Activated T-cell treated with anti-CD3 and anti-CD28 coated beads, Interleukin-2, amount 50 U/mL, for 72 hours (primary cell): ENCODE measurements around the gene FFAR4. TPM values are rescaled to one million over a fixed set of nuclear protein-coding genes. Genes with fewer than 3 reads are reported as not detected.
"Not testable (repeated sequence)": the region's sequence is repeated elsewhere in the genome, so short reads cannot be mapped to it uniquely, and the experiment has no call there.

ENCODE experiments used
- ATAC-seq, 2 donors: fragments of 150-1000 bp; cut with Tn5 transposase; replicated peaks in 1 of 2; 2 replicates each; pipeline ENCODE4 v1.10.0; 2021; ENCODE audit warnings: moderate library complexity in 2 of 2, mild to moderate bottlenecking in 1 of 2
- DNase-seq, 2 donors: peaks; one replicate each; pipeline ENCODE4 v3.0.0; 2021 to 2022; ENCODE audit warnings: mixed read lengths in 1 of 2
- H3K27ac Mint-ChIP-seq: one replicate; pipeline ENCODE4 v1.8.0; 2022; ENCODE audit warnings: mild to moderate bottlenecking, moderate library complexity, mixed read lengths
- H3K27me3 Mint-ChIP-seq: one replicate; pipeline ENCODE4 v1.8.0; 2022; ENCODE audit warnings: low read depth, mixed read lengths
- H3K36me3 Mint-ChIP-seq, 2 donors: one replicate each; pipeline ENCODE4 v1.8.0; 2022; ENCODE audit warnings: mixed read lengths in 2 of 2, mild to moderate bottlenecking in 1 of 2; ENCODE audit not compliant: insufficient read depth in 2 of 2
- H3K4me1 Mint-ChIP-seq: one replicate; pipeline ENCODE4 v1.8.0; 2022; ENCODE audit warnings: low read depth, mixed read lengths
- H3K4me3 Mint-ChIP-seq, 2 donors: one replicate each; pipeline ENCODE4 v1.8.0; 2022; ENCODE audit warnings: mild to moderate bottlenecking in 2 of 2, mixed read lengths in 2 of 2, moderate library complexity in 2 of 2
- H3K9me3 Mint-ChIP-seq, 2 donors: one replicate each; pipeline ENCODE4 v1.8.0; 2022; ENCODE audit warnings: mixed read lengths in 2 of 2
- total RNA-seq, 2 donors: library from RNA; stranded (reverse); gene quantifications; one replicate each; pipeline ENCODE4 v1.2.3, GENCODE V29; 2022

The FFAR4 gene
- not detected for total RNA-seq

DNA sequence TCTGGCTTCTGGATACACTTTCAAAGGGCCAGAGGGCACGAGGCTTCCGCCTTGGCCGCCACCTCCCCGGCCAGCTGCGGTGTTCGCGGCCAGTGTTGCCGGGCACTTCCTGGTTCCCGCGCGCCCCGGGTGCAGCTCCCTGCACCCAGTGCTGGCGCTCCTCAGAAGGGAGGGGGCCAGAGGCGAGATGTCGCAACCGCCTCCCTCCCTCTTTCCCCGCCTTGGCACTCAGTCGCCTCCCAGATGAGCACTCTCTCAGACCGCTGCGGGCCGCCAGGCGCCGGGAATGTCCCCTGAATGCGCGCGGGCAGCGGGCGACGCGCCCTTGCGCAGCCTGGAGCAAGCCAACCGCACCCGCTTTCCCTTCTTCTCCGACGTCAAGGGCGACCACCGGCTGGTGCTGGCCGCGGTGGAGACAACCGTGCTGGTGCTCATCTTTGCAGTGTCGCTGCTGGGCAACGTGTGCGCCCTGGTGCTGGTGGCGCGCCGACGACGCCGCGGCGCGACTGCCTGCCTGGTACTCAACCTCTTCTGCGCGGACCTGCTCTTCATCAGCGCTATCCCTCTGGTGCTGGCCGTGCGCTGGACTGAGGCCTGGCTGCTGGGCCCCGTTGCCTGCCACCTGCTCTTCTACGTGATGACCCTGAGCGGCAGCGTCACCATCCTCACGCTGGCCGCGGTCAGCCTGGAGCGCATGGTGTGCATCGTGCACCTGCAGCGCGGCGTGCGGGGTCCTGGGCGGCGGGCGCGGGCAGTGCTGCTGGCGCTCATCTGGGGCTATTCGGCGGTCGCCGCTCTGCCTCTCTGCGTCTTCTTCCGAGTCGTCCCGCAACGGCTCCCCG lies at the start of gene FFAR4:
Gene FFAR4, plus strand, starts transcription at position 231 of the 842 bp plus-strand sequence. Its CDS starts 56 bp downstream, at position 287.
- Mint-ChIP-seq H3K36me3 (no peaks in the 10 kb centered on the region), H3K27me3 (peaks cover 65% of the 10 kb centered on the region), H3K27ac (no peak within 1 kb of the TSS), H3K4me3 (no peak within 1 kb of the TSS), H3K9me3 (no peaks in the 10 kb centered on the region), H3K4me1 (no peaks in the 10 kb centered on the region)
- no peak for ATAC-seq
- no peak for DNase-seq

DNA sequence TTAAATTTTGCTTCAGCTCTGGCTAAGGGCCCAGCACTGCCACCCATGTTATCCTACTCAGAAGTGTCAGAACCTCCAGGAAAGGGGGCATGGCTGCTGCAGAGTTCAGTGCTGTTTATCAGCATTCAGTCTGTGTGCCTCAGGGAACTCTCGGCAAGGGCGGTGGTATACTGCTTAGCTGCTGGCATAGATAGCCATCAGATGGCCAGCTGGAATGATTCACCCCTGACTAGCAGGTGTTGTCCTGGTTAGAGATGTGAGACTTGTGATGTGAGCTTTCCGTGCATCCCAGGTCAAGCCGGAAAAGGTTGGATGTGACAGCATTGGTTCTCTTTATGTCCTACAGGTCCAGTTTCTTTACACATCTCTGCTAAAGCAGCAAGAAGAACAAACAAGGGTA lies 47.9 kb upstream of the FFAR4 start:
- H3K4me1 Mint-ChIP-seq: no peaks in the 10 kb centered on the region
- no peak for ATAC-seq
- no peaks in the 10 kb centered on the region for H3K27me3 Mint-ChIP-seq
- no peak for DNase-seq
- H3K9me3 Mint-ChIP-seq: peaks cover 0 to 4% of the 10 kb centered on the region in 2 donors
- H3K36me3 Mint-ChIP-seq: peaks cover 21 to 52% of the 10 kb centered on the region in 2 donors
- H3K4me3 Mint-ChIP-seq: no peak overlapping the region
- no peak overlapping the region for H3K27ac Mint-ChIP-seq

DNA sequence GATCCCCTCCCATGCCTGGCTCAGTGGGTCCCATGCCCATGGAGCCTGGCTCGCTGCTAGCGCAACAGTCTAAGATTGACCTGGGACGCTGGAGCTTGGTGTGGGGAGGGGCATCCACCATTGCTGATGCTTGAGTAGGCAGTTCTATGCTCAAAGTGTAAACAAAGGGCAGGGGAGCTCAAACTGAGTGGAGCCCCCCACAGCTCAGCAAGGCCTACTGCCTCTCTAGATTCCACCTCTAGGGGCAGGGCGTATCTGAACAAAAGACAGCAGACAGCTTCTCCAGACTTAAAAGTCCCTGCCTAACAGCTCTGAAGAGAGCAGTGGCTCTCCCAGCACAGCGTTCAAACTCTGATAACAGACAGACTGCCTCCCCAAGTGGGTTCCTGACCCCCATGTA lies 31.2 kb upstream of the FFAR4 start:
- Mint-ChIP-seq H3K27me3 (peaks cover 24% of the 10 kb centered on the region), H3K36me3 (no peaks in the 10 kb centered on the region), H3K4me1 (no peaks in the 10 kb centered on the region), H3K9me3 (no peaks in the 10 kb centered on the region), H3K4me3 (no peak overlapping the region), H3K27ac (no peak overlapping the region)
- ATAC-seq (no peak), DNase-seq (no peak)

DNA sequence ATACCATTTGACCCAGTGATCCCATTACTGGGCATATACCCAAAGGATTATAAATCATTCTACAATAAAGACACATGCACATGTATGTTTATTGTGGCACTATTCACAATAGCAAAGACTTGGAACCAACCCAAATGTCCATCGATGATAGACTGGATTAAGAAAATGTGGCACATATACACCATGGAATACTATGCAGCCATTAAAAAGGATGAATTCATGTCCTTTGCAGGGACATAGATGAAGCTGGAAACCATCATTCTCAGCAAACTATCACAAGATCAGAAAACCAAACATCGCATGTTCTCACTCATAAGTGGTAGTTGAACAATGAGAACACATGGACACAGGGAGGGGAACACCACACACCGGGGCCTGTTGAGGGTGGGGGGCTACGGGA lies 25.6 kb upstream of the FFAR4 start:
- not testable (repeated sequence) for H3K4me1 Mint-ChIP-seq, H3K36me3 Mint-ChIP-seq, H3K27ac Mint-ChIP-seq, H3K9me3 Mint-ChIP-seq, H3K4me3 Mint-ChIP-seq, ATAC-seq, DNase-seq
- H3K27me3 Mint-ChIP-seq: peaks cover 20% of the 10 kb centered on the region

DNA sequence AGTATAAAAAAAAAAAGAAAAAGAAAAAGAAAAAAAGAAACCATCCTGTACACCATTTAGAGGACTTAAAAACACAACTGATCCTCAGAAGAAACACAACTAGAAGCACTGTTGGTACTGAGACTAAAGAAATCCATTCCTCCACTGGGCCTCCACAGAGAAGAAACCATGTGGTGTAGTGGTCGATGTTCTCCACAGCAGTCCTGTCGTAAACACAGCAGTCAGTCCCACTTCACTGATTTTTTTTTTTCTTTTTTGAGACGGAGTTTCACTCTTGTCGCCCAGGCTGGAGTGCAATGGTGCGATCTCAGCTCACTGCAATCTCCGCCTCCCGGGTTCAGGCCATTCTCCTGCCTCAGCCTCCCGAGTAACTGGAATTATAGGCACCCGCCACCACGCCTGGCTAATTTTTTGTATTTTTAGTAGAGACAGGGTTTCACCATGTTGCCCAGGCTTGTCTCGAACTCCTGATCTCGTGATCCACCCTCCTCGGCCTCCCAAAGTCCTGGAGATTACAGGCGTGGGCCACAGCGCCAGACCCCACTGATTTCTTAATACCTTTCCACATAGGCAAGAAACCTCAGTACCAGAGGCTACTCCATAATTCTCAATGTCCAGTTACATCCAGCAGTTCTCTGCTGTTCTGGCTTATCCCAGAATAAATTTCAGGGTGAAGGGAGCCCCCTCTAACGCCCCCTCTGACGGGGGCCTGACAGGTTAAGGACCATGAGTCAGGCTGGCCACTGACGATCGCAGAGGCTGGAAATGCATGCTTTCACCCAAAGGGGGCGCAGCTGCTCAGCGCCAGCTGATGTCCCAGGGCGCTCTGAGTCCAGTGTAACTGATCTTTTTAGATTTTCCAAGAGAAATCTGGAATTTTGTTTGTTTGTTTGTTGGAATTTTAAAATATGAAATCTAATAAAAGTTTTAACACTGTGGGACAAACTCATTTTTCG lies 24.8 kb upstream of the FFAR4 start:
- Mint-ChIP-seq H3K27ac (no peak overlapping the region), H3K36me3 (no peaks in the 10 kb centered on the region), H3K9me3 (no peaks in the 10 kb centered on the region), H3K27me3 (peaks cover 14% of the 10 kb centered on the region), H3K4me3 (no peak overlapping the region), H3K4me1 (no peaks in the 10 kb centered on the region)
- ATAC-seq (peak; percentile 42 to 60), DNase-seq (peak; percentile 33 to 35)

DNA sequence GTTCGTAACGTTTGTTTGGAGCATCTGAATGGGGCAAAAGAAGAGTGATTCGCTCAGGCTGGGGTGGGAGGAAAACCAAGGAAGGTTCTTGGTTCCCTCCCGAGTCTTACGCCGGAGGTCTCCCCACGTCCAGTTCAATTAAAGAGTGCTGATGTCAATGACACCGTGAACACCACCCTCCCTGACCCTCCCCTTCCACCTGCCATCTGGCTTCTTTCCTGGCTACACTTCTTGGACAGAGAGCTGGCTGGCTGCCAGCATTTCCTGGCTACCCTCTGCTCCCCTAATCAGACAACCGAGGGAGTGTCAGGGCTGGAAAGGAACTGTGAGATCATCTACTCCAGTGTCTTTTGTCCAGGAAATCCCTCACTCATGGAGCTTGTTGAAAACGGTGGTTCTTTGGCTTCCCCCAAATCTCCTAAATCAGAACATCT lies 24.1 kb upstream of the FFAR4 start:
- ATAC-seq (no peak), DNase-seq (no peak)
- Mint-ChIP-seq H3K9me3 (no peaks in the 10 kb centered on the region), H3K36me3 (no peaks in the 10 kb centered on the region), H3K4me1 (no peaks in the 10 kb centered on the region), H3K27me3 (peaks cover 11% of the 10 kb centered on the region), H3K27ac (no peak overlapping the region), H3K4me3 (no peak overlapping the region)

DNA sequence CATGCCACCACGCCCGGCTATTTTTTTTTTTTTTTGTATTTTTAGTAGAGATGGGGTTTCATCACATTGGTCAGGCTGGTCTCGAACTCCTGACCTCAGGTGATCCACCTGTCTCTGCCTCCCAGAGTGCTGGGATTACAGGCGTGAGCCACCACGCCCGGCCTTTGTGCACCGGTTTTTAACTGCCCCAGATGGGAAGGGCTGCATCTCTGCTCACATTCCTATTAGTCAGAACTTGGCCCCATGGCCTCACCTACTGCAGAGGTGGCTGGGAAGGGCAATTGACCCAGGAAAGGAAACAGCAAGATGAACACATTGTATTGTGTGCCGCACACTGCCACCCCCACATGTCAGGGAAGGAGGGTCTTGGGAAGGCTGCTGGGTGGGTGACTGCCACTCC lies 19.5 kb upstream of the FFAR4 start:
- DNase-seq: not testable (repeated sequence)

DNA sequence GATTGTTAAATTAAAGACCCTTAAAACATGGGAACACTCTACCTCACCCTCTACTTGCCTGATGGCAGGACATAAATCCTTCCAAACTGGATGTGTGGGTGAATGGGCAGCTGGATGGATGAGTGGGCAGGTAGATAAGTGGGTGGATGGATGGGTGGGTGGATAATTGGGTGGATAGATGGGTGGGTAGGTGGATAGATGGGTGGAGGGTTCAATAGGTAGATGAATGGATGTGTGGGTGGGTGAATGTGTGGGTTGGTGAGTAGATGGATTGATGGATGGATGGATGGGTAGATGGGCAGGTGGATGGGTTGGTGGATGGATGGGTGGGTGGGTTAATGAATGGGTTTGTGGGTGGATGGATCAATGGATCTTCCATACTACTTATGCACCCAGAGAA lies 18.9 kb upstream of the FFAR4 start:
- Mint-ChIP-seq H3K27ac (no peak overlapping the region), H3K4me1 (no peaks in the 10 kb centered on the region), H3K9me3 (no peaks in the 10 kb centered on the region), H3K4me3 (no peak overlapping the region), H3K27me3 (peaks cover under 1% of the 10 kb centered on the region), H3K36me3 (no peaks in the 10 kb centered on the region)
- DNase-seq: no peak
- no peak for ATAC-seq

More for the DNA sequence above, 19.5 kb upstream of the FFAR4 start:
- H3K9me3 Mint-ChIP-seq, H3K27me3 Mint-ChIP-seq, H3K4me3 Mint-ChIP-seq, H3K36me3 Mint-ChIP-seq, H3K27ac Mint-ChIP-seq, ATAC-seq, H3K4me1 Mint-ChIP-seq: not testable (repeated sequence)

DNA sequence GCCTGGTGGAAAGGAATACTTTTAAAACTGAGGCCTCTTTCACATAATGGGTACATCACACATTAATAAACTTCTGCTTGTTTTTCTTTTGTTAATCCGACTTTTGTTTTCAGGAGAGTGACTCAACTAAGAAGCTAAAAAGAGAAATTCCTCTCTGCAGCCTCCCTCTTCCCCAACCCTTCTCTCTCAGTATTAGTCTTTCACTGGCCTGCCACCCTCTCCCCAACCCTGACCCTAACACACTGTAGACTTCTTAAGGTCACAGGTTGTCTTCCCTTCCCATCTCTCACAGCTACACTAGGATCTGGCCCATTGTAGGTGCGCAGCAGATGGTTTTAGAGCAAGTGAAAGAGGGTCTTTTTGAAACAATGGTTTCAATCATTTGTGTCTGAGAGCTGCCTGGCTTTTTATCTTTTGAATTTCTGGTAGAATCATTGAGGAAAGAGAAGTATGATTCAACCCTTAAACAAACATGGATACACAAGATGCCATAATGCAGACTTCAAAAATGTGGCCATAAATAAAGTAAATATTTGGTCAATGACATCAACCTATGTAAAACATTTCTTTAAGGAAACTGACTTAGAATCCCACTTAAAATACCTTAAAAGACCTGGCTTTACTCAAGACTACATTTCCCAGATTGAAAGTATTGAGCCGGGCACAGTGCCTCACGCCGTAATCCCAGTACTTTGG lies 17.9 kb upstream of the FFAR4 start:
- Mint-ChIP-seq H3K4me1 (no peaks in the 10 kb centered on the region), H3K27me3 (peaks cover 6% of the 10 kb centered on the region), H3K27ac (no peak overlapping the region), H3K4me3 (no peak overlapping the region), H3K36me3 (no peaks in the 10 kb centered on the region), H3K9me3 (no peaks in the 10 kb centered on the region)
- DNase-seq: no peak
- ATAC-seq: no peak

DNA sequence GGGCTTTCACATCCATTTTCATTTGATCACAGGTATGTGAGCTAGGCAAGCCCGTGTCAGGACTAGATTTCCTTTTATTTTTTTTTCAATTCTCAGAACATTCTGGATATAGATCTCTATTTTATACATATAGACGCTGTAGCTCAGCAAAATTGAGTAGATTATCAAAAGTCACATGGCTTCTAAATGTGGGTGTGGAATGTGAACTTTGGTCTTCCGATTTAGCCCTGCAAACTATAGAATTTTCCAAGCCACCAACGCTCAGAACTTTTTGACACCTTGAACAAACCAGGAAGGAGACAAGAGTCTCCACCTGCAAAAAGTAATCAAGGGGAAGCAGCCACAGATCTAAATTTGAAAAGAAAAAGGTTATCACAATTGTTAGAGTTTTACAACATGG lies 15.9 kb upstream of the FFAR4 start:
- Mint-ChIP-seq H3K36me3 (no peaks in the 10 kb centered on the region), H3K27me3 (peaks cover 12% of the 10 kb centered on the region), H3K27ac (no peak overlapping the region), H3K9me3 (no peaks in the 10 kb centered on the region), H3K4me3 (no peak overlapping the region), H3K4me1 (no peaks in the 10 kb centered on the region)
- ATAC-seq: no peak
- DNase-seq: no peak

DNA sequence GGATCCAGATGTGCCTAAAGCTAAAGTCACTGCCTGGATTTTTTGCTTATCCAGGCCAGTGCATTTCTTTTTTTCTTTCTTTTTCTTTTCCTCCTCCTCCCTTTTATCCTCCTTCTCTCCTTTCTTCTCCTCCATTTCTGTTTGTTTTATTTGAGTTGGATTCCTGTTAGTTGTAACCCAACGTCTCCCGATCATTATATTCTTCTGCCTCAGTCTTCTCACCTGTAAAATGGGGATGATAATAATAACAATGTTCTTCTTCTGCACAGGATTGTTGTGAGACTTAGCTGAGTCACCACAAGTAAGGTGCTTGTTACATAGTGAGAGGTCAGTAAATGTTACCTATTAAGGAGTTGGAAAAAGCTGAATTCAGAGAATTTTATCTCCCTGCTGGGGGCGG lies 13.7 kb upstream of the FFAR4 start:
- H3K9me3 Mint-ChIP-seq: no peaks in the 10 kb centered on the region
- H3K4me1 Mint-ChIP-seq: no peaks in the 10 kb centered on the region
- no peak overlapping the region for H3K27ac Mint-ChIP-seq
- no peak for ATAC-seq
- H3K27me3 Mint-ChIP-seq: peaks cover 13% of the 10 kb centered on the region
- no peaks in the 10 kb centered on the region for H3K36me3 Mint-ChIP-seq
- no peak overlapping the region for H3K4me3 Mint-ChIP-seq
- no peak for DNase-seq

DNA sequence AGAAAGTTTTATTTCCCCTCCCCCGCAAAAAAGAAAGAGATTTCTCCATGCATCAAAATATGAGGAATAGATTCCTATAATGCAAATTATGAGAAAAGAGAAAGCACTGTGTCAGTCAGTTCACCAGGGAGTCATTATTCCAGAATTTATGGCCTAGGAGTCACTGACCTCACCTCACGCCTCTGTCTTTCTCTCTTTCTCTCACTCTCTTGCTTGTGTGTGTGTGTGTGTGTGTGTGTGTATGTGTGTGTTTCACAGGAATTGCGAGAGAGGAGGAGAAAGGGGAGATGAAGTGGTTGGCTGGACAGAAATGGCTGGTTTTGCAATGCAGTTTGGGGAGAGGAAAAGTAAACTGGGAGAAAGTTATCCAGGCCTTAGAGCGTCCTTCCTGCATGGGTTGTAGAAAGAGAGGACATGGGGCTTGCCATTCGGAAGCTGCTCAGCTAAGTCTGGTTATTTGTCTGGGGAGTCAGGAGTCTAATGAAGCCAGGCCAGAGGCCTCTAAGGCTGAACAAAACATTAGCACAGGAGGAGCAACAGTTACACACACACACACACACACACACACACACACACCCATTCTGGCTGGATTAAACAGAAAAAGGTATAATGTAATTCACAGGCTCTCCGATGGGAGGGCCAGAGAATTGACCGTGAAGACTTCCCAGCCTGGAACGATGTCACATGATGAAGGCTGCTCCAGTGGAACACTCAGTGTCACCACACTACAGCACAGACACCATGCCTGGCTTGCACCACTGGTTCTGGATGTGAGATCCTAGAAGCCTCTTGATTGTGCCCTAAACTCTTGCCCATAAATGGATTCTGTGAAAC lies 12.8 kb upstream of the FFAR4 start:
- Mint-ChIP-seq H3K27me3 (peaks cover 13% of the 10 kb centered on the region), H3K9me3 (no peaks in the 10 kb centered on the region), H3K27ac (no peak overlapping the region), H3K4me3 (no peak overlapping the region), H3K36me3 (no peaks in the 10 kb centered on the region), H3K4me1 (no peaks in the 10 kb centered on the region)
- DNase-seq (no peak), ATAC-seq (no peak)
